Measurements from ENCODE around the gene JAM2.

The JAM2 gene

DNA sequence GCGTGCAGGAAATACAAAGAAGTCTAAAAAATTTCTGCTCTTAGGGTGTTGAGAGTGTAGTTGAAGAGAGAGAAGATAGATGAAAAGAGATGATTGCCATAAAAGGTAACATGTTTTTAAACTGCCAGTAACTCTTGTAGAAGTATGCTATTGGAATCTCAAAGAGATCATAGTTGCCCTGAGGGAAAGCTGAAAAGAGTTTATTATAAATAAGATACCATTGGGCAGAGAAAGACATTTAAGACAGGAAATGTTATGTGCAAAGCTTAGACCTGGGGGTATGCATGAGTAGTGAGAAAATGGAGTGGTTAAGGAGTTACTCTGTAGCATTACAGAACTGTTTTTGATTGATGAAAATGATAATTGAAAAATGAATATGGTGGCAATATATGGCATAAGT lies 113.4 kb downstream of the JAM2 start:
- FAIRE-seq (no peak), DNase-seq (ENCODE audit: insufficient read length, low spot score) (no peak)
- TF ChIP-seq, protein P1, sequence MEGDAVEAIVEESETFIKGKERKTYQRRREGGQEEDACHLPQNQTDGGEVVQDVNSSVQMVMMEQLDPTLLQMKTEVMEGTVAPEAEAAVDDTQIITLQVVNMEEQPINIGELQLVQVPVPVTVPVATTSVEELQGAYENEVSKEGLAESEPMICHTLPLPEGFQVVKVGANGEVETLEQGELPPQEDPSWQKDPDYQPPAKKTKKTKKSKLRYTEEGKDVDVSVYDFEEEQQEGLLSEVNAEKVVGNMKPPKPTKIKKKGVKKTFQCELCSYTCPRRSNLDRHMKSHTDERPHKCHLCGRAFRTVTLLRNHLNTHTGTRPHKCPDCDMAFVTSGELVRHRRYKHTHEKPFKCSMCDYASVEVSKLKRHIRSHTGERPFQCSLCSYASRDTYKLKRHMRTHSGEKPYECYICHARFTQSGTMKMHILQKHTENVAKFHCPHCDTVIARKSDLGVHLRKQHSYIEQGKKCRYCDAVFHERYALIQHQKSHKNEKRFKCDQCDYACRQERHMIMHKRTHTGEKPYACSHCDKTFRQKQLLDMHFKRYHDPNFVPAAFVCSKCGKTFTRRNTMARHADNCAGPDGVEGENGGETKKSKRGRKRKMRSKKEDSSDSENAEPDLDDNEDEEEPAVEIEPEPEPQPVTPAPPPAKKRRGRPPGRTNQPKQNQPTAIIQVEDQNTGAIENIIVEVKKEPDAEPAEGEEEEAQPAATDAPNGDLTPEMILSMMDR (IDR thresholded peaks at IDR 0.05; ENCODE audit: insufficient read depth, missing control alignments), result no peak

DNA sequence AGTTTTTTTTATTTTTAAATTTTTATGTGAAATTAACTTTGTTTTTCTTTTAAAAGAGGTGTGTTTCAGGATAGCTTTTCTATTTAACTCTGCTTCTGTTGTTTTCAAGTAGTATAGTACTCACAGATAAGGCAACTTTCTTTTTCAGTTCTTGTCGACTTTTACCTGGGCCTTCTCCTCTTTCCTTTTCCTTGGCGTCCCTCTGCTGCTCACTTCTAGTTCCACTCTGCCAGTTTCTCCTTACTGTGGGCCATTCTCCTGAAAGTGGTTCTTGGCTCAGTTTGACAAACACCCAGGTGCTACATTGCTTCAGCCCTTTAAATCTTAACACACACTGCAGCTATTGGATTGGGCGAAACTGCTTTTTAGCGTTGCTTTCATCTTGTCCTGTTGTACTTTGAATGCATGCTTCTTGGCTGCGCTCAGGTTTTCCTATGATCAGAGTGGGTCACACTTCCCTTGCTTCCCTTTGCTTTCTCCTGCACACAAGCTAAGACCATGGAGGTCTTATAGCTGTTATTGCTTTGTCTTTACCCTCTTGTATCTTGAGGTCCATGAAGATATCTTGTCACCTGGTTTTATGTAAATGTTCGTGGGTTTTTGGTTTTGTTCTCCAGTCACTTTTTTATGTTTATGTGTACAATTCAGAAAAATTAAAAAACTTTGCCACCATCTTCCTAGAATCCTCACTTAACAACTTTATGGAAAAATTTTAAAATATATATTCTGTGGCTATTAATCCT lies 117.3 kb downstream of the JAM2 start:
- TF ChIP-seq, protein P1 (IDR thresholded peaks at IDR 0.05; ENCODE audit: insufficient read depth, missing control alignments), result no peak
- FAIRE-seq (no peak), DNase-seq (ENCODE audit: insufficient read length, low spot score) (no peak)

DNA sequence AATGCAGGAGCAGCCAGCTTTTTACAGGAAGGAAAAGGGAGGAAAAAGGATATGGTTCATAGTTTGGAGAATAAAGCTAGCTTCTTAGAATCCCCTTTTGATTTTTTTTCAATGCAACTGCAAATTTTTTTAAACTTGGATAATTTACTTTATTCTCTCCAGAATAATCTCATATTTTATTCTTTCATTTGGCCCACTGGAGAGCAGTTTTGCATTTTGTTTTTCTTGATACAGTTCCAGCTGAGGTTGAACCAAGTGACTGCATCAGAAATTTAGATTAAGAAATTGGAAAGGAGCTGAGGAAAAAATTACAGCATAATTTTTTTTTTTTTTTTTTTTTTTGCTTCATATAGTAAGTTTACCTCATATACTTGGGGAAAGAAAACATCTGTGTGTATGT lies 118.5 kb downstream of the JAM2 start:
- TF ChIP-seq, protein P1 (IDR thresholded peaks at IDR 0.05; ENCODE audit: insufficient read depth, missing control alignments), result no peak
- no peak for DNase-seq (ENCODE audit: insufficient read length, low spot score)
- no peak for FAIRE-seq

DNA sequence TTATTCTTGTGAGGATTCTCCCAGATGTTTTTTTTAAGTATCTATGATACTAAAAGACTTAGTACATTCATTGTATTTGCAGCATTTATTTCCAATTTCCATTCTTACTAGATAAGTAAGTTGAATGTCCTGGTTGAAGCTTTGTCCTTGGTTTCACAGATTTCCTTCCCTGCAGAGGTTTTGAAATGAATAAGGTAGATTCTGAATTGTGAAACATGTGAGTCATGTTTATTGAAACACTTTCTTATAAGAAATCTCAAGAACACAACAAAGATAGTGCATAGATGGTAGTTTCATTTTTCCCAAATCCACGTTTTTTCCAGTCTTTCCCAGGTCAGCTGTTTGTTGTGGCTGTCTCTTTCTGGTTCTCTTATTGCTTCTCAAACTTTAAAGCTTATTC lies 120.5 kb downstream of the JAM2 start:
- DNase-seq (ENCODE audit: insufficient read length, low spot score) (no peak), FAIRE-seq (no peak)
- TF ChIP-seq, protein P1 (IDR thresholded peaks at IDR 0.05; ENCODE audit: insufficient read depth, missing control alignments), result no peak

DNA sequence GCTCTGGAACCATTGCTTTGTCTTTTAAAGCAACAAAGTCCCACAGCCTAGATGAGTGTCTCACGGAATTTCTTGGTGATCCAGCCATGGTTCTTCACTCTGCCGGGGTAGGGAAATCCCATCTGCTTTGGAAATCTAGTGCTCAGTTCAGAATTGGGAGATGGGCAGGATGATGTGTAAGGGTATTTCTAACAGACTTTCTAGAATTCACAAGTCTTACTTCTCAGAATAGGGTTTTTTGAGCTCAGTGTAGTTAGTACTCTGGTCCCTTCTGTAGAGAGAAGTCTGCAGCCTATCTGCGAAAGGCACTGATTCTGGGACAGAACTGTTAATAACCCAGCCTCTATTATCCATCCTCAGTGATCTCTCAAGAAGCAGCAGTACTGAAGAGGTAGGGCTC lies 121.0 kb downstream of the JAM2 start:
- TF ChIP-seq, protein P1 (IDR thresholded peaks at IDR 0.05; ENCODE audit: insufficient read depth, missing control alignments), result no peak
- no peak for DNase-seq (ENCODE audit: insufficient read length, low spot score)
- FAIRE-seq, result no peak

DNA sequence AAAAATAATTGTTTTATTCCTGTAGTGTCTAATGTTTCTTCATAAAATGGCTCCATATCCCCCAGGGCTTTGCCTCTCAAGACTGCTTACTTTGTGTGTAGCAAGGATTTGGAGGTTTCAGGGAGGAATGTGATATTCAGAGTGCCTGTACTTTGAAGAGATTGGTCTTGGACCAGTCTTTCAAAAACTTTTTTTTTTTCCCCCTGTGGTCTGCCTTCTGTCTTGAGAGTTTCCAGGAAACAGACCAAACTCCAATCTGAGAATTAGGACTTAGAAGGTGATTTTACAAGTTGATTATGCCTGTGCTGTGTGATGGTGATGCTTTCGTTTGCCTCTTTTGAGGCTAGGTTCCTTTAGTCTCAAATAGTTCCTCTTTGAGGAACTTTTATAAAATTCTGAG lies 121.6 kb downstream of the JAM2 start:
- no peak for FAIRE-seq
- TF ChIP-seq, protein P1 (IDR thresholded peaks at IDR 0.05; ENCODE audit: insufficient read depth, missing control alignments), result no peak
- no peak for DNase-seq (ENCODE audit: insufficient read length, low spot score)

DNA sequence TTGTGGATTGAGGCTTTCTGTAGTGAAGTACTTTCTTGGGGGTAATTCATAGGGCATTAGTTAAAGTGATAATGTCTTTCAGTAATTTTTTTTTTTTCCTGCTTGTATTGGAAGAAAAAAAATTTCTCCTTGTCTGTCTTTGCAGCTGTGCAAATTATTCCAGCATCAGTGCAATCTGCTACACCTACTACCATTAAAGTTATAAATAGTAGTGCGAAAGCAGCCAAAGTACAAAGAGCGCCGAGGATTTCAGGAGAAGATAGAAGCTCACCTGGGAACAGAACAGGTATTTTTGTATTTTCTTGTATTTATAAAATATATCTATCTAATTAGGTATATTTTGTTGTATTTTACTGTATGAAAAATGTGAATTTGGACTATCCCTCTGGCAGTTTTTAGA lies 125.0 kb downstream of the JAM2 start:
- TF ChIP-seq, protein P1 (IDR thresholded peaks at IDR 0.05; ENCODE audit: insufficient read depth, missing control alignments), result no peak

More for the DNA sequence above, 125.0 kb downstream of the JAM2 start:
- DNase-seq (ENCODE audit: insufficient read length, low spot score) (no peak), FAIRE-seq (no peak)

Data from D721Med (cell line).